SK-N-SH (cell line): ENCODE data around the gene BSPRY. TPM values are rescaled to one million over a fixed set of nuclear protein-coding genes. Genes with fewer than 3 reads are reported as not detected.

Experiments
- CTCF ChIA-PET: fragments of 300-600, 350-600 bp; formaldehyde crosslinking; extraction: SDS; loops from one replicate; lab custom pipeline; 2021; lab: Yijun Ruan, JAX
- POLR2A ChIA-PET: fragments of 350-600 bp; sonication (Branson Sonifier 250); formaldehyde crosslinking; extraction: SDS; loops from one replicate; lab custom pipeline; 2020; ENCODE audit warnings: antibody characterized with exemption, inconsistent platforms; lab: Yijun Ruan, JAX
- DNase-seq: peaks from one replicate; pipeline ENCODE4 v3.0.0; 2012
- H2AFZ ChIP-seq: fragments of 200-600 bp; sonication (generic); 2 replicates; pipeline ENCODE4 v1.8.1; 2016; ENCODE audit warnings: antibody characterized with exemption, mild to moderate bottlenecking, low read depth
- H3F3A ChIP-seq: fragments of 200-600 bp; sonication (generic); replicated peaks from 2 replicates; pipeline ENCODE3; 2016; ENCODE audit warnings: antibody characterized with exemption, mild to moderate bottlenecking; ENCODE audit not compliant: insufficient read depth
- H3K27ac ChIP-seq, 2 experiments: fragments of 200-500 bp in 1 of 2; fragments of 200-600 bp in 1 of 2; sonication (Bioruptor generic) in 1 of 2; sonication (generic), shearing (Covaris generic) in 1 of 2; 2 replicates each; pipeline versions ENCODE4 v1.5.1 to v1.6.1; 2014 to 2016; ENCODE audit warnings: low read depth in 2 of 2, inconsistent platforms in 1 of 2, low read length in 1 of 2, mild to moderate bottlenecking in 1 of 2, mixed read lengths in 1 of 2
- H3K27me3 ChIP-seq: fragments of 200-600 bp; sonication (generic), shearing (Covaris generic); 2 replicates; pipeline ENCODE4 v1.6.1; 2016; ENCODE audit warnings: mixed run types; ENCODE audit not compliant: insufficient read depth
- H3K36me3 ChIP-seq, 2 experiments: fragments of 200-500 bp in 1 of 2; fragments of 200-600 bp in 1 of 2; sonication (Bioruptor generic) in 1 of 2; sonication (generic) in 1 of 2; replicated peaks in 1 of 2; 2 replicates each; pipeline versions ENCODE3 to v1.5.1; 2014 to 2016; ENCODE audit warnings: low read length in 1 of 2, mild to moderate bottlenecking in 1 of 2; ENCODE audit not compliant: insufficient read depth in 2 of 2, control insufficient read depth in 1 of 2
- H3K4me1 ChIP-seq, 2 experiments: fragments of 200-500 bp in 1 of 2; fragments of 200-600 bp in 1 of 2; sonication (Bioruptor generic) in 1 of 2; sonication (generic), shearing (Covaris generic) in 1 of 2; 2 replicates each; pipeline versions ENCODE4 v1.5.1 to v1.6.1; 2014 to 2016; ENCODE audit warnings: low read depth in 1 of 2, low read length in 1 of 2, mixed run types in 1 of 2; ENCODE audit not compliant: insufficient read depth in 2 of 2, control insufficient read depth in 1 of 2
- H3K4me2 ChIP-seq: fragments of 200-600 bp; sonication (generic), shearing (Covaris generic); 2 replicates; pipeline ENCODE4 v1.6.1; 2017; ENCODE audit warnings: mixed run types
- H3K4me3 ChIP-seq, 2 experiments: fragments of 200-500 bp in 1 of 2; fragments of 200-600 bp in 1 of 2; sonication (Bioruptor generic) in 1 of 2; sonication (generic), shearing (Covaris generic) in 1 of 2; 2 replicates each; pipeline versions ENCODE4 v1.5.1 to v1.8.1; 2014 to 2016; ENCODE audit warnings: low read depth in 2 of 2, inconsistent platforms in 1 of 2, low read length in 1 of 2, mild to moderate bottlenecking in 1 of 2, mixed read lengths in 1 of 2, moderate library complexity in 1 of 2
- H3K79me2 ChIP-seq: fragments of 200-600 bp; sonication (generic); 2 replicates; pipeline ENCODE4 v1.8.1; 2017; ENCODE audit warnings: mild to moderate bottlenecking; ENCODE audit not compliant: insufficient read depth
- H3K9ac ChIP-seq: fragments of 200-600 bp; sonication (generic); 2 replicates; pipeline ENCODE4 v1.6.1; 2017; ENCODE audit warnings: mixed run types
- H3K9me2 ChIP-seq: fragments of 200-600 bp; sonication (generic); 2 replicates; pipeline ENCODE4 v1.6.1; 2017; ENCODE audit warnings: mixed run types
- H3K9me3 ChIP-seq: fragments of 200-600 bp; sonication (generic); 2 replicates; pipeline ENCODE4 v1.6.1; 2017; ENCODE audit warnings: mixed run types, mild to moderate bottlenecking, moderate library complexity
- H4K20me1 ChIP-seq: fragments of 200-600 bp; sonication (generic); 2 replicates; pipeline ENCODE4 v1.6.1; 2017; ENCODE audit warnings: mild to moderate bottlenecking, mixed run types; ENCODE audit not compliant: insufficient read depth
- CTCF ChIP-seq: fragments of 200-600 bp; sonication (generic); IDR thresholded peaks from 2 replicates; pipeline ENCODE4 v1.6.1; 2017; ENCODE audit warnings: antibody characterized with exemption, mild to moderate bottlenecking, moderate library complexity
- EP300 ChIP-seq, 2 experiments: IDR thresholded peaks; 2 replicates each; pipeline versions ENCODE4 v1.4.0 to v1.6.1; 2012; ENCODE audit warnings: borderline replicate concordance in 1 of 2, low read depth in 1 of 2, low read length in 1 of 2
- EZH2phosphoT487 ChIP-seq: fragments of 200-600 bp; sonication (generic); IDR thresholded peaks from 2 replicates; pipeline ENCODE4 v1.6.1; 2017; ENCODE audit warnings: low read depth, mixed run types, mild to moderate bottlenecking, antibody characterized with exemption, moderate library complexity, borderline replicate concordance
- FOSL2 ChIP-seq: IDR thresholded peaks from 2 replicates; pipeline ENCODE4 v1.4.0; 2012; ENCODE audit warnings: low read depth, mild to moderate bottlenecking, moderate library complexity, borderline replicate concordance
- FOXJ3 ChIP-seq: sonication (generic); formaldehyde crosslinking; IDR thresholded peaks from 2 replicates; pipeline ENCODE4 v1.5.1; 2020; ENCODE audit warnings: mild to moderate bottlenecking, missing genetic modification reagents
- GATA2 ChIP-seq: sonication (generic); formaldehyde crosslinking; IDR thresholded peaks from 2 replicates; pipeline ENCODE4 v1.5.0; 2020; ENCODE audit warnings: mild to moderate bottlenecking, missing genetic modification reagents
- IRF3 ChIP-seq: fragments of 150-350 bp; IDR thresholded peaks from 2 replicates; pipeline ENCODE4 v1.6.1; 2016; ENCODE audit warnings: mild to moderate bottlenecking, low read depth, low read length
- MAX ChIP-seq: IDR thresholded peaks from 2 replicates; pipeline ENCODE4 v1.4.0; 2012; ENCODE audit warnings: low read depth
- MEF2A ChIP-seq: IDR thresholded peaks from 2 replicates; pipeline ENCODE4 v1.4.0; 2012; ENCODE audit warnings: low read depth, borderline replicate concordance
- NFIC ChIP-seq: IDR thresholded peaks from 2 replicates; pipeline ENCODE4 v1.4.0; 2012; ENCODE audit warnings: borderline replicate concordance
- NRF1 ChIP-seq: IDR thresholded peaks from 2 replicates; pipeline ENCODE4 v1.6.1; 2012; ENCODE audit warnings: low read depth, mild to moderate bottlenecking, low read length
- PBX3 ChIP-seq: IDR thresholded peaks from 2 replicates; pipeline ENCODE4; 2012
- POLR2AphosphoS5 ChIP-seq: IDR thresholded peaks from 2 replicates; pipeline ENCODE4 v1.6.1; 2012; ENCODE audit warnings: low read depth, low read length
- RAD21 ChIP-seq: IDR thresholded peaks from 2 replicates; pipeline ENCODE4 v1.6.1; 2012; ENCODE audit warnings: mild to moderate bottlenecking, low read length
- RCOR1 ChIP-seq: fragments of 150-350 bp; IDR thresholded peaks from 2 replicates; pipeline ENCODE4 v1.6.1; 2017; ENCODE audit warnings: antibody characterized with exemption, low read length
- RFX5 ChIP-seq: IDR thresholded peaks from 2 replicates; pipeline ENCODE4 v1.6.1; 2012; ENCODE audit warnings: mild to moderate bottlenecking, improper control_type of control experiment, low read length
- SIN3A ChIP-seq: IDR thresholded peaks from 2 replicates; pipeline ENCODE4 v1.6.1; 2012; ENCODE audit warnings: low read depth, mild to moderate bottlenecking, low read length, moderate library complexity, borderline replicate concordance
- SMC3 ChIP-seq: IDR thresholded peaks from 2 replicates; pipeline ENCODE4 v1.6.1; 2012; ENCODE audit warnings: low read depth, low read length, improper control_type of control experiment
- TAF1 ChIP-seq: IDR thresholded peaks from 2 replicates; pipeline ENCODE4 v1.6.1; 2012; ENCODE audit warnings: low read depth, mild to moderate bottlenecking, low read length, moderate library complexity, borderline replicate concordance
- TCF12 ChIP-seq: IDR thresholded peaks from 2 replicates; pipeline ENCODE4 v1.4.0; 2012
- TEAD4 ChIP-seq: IDR thresholded peaks from 2 replicates; pipeline ENCODE4 v1.4.0; 2012; ENCODE audit warnings: mild to moderate bottlenecking, borderline replicate concordance; ENCODE audit not compliant: insufficient read depth
- USF1 ChIP-seq: IDR thresholded peaks from 2 replicates; pipeline ENCODE4 v1.4.0; 2012; ENCODE audit warnings: low read depth, borderline replicate concordance
- YY1 ChIP-seq: IDR thresholded peaks from 2 replicates; pipeline ENCODE4 v1.4.0; 2012; ENCODE audit warnings: low read depth, mild to moderate bottlenecking
- WGBS: methylation state at CpG from one replicate; pipeline ENCODE4 v1.1.6; 2017; ENCODE audit warnings: low lambda C conversion rate; 5-methylcytosine and 5-hydroxymethylcytosine counted together
- polyA plus RNA-seq, 3 experiments: library from polyadenylated mRNA; depleted of rRNA; stranded (reverse); fragments of >200 nt; gene quantifications; 2 replicates each; pipeline ENCODE4 v1.2.3, GENCODE V29; 2012

The BSPRY gene
- polyA plus RNA-seq, 1 of the 3 experiments (the other 2 are of a cell fraction), result not detected

- Histone ChIP-seq H3K27ac (peak within 1 kb of the TSS; percentile 96), H4K20me1 (no peaks in the 10 kb centered on the region), H3K4me3 (peak within 1 kb of the TSS; percentile 81 to 88), H3K4me1 (peaks cover 0 to 7% of the 10 kb centered on the region in 2 experiments; a peak in 1 of 4 replicates), H3K36me3 (peaks cover 15 to 20% of the 10 kb centered on the region in 2 experiments), H3K4me2 (peak within 1 kb of the TSS; percentile 99), H3K9me3 (no peaks in the 10 kb centered on the region), H2AFZ (peak within 1 kb of the TSS; percentile 91), H3K9ac (peak within 1 kb of the TSS; percentile 94), H3F3A (peaks cover 23% of the 10 kb centered on the region), H3K79me2 (peaks cover 24% of the 10 kb centered on the region), H3K27me3 (no peaks in the 10 kb centered on the region), H3K9me2 (no peaks in the 10 kb centered on the region)
- CTCF ChIA-PET, result interaction anchor here (0.8 to 14.1 kb wide), 12 partner anchors 9 to 248 kb away, joined by 3 to 145 read pairs (median 9); partner anchors contain the start of genes ALAD, CDC26 and PRPF4
- DNase-seq, result peak; percentile 94
- WGBS, result under 1% methylated on average over 39 of the region's 61 CpGs
- POLR2A ChIA-PET, result interaction anchor here (0.7 to 2.5 kb wide), 19 partner anchors 9 to 245 kb away, joined by 3 to 19 read pairs (median 3); partner anchors contain the start of genes ALAD, CDC26, HDHD3 and PRPF4
- no peak for TF ChIP-seq EZH2phosphoT487
- TF ChIP-seq NFIC, result no peak
- peak; percentile 93 for TF ChIP-seq MAX
- TF ChIP-seq EP300 (IDR thresholded peaks at IDR 0.05; ENCODE audit: borderline replicate concordance in 1 of 2, low read depth in 1 of 2, low read length in 1 of 2), result peak; percentile 7 to 24; a peak in 1 of 4 replicates
- TF ChIP-seq IRF3, result no peak
- TF ChIP-seq TAF1, result peak; percentile 75
- peak; percentile 81 for TF ChIP-seq YY1
- peak; percentile 63; the same call in 1 of the 2 replicates for TF ChIP-seq SIN3A
- no peak for TF ChIP-seq RFX5
- peak; percentile 94 for TF ChIP-seq POLR2AphosphoS5
- TF ChIP-seq FOXJ3 (CRISPR knock-in tag), result 0 out of 2 replicates have a peak, but pooled peaks have one; percentile 38
- TF ChIP-seq TEAD4, result 0 out of 2 replicates have a peak, but pooled peaks have one; percentile 32
- peak; percentile 95 for TF ChIP-seq USF1
- no peak for TF ChIP-seq RCOR1
- TF ChIP-seq PBX3, result no peak
- TF ChIP-seq CTCF, result 0 out of 2 replicates have a peak, but pooled peaks have one; percentile 12
- TF ChIP-seq SMC3, result no peak
- peak; percentile 51 for TF ChIP-seq NRF1
- TF ChIP-seq GATA2, result no peak; the same call in 1 of the 2 replicates
- peak; percentile 19; the same call in 1 of the 2 replicates for TF ChIP-seq TCF12
- TF ChIP-seq MEF2A, result peak; percentile 18; the same call in 1 of the 2 replicates
- peak; percentile 7; the same call in 1 of the 2 replicates for TF ChIP-seq FOSL2
- TF ChIP-seq RAD21, result no peak
These were observed 61.0 kb downstream of the BSPRY start, which contains the start of the genes C9orf43 and POLE3 for GRCh38 chr9:113410207-113410864. Gene C9orf43 (plus strand): TSS chr9:113410747. CDS start chr9:113413494, 2,747 bp downstream. Gene POLE3 (minus strand): TSS chr9:113410675. CDS start chr9:113410293, 382 bp downstream.
